Mesenchymal stem cell (in vitro differentiated cells and primary cell): ENCODE measurements around the gene EFCAB6.

Source experiments
- DNase-seq: peaks from one replicate; pipeline ENCODE4 v3.0.0-alpha.2; 2013
- H2AFZ ChIP-seq: one replicate; pipeline ENCODE4 v1.6.1; 2013; ENCODE audit warnings: low read depth, mild to moderate bottlenecking, control low read depth, inconsistent platforms, low read length, moderate library complexity
- H2AK5ac ChIP-seq: 2 replicates; pipeline ENCODE4 v1.6.1; 2013; ENCODE audit warnings: low read length, moderate library complexity, mild to moderate bottlenecking, inconsistent platforms; ENCODE audit not compliant: severe bottlenecking
- H2BK120ac ChIP-seq: one replicate; pipeline ENCODE4 v1.6.1; 2013; ENCODE audit warnings: low read depth, mild to moderate bottlenecking, inconsistent platforms, low read length, moderate library complexity
- H2BK12ac ChIP-seq, 2 experiments: one replicate each; pipeline ENCODE4 v1.6.1; 2013; ENCODE audit warnings: inconsistent platforms in 2 of 2, low read length in 2 of 2, mild to moderate bottlenecking in 2 of 2, moderate library complexity in 2 of 2, control low read depth in 1 of 2
- H2BK15ac ChIP-seq: one replicate; pipeline ENCODE4 v1.6.1; 2013; ENCODE audit warnings: mild to moderate bottlenecking, low read depth, inconsistent platforms; ENCODE audit not compliant: poor library complexity, severe bottlenecking
- H2BK5ac ChIP-seq: 2 replicates; pipeline ENCODE4 v1.6.1; 2013; ENCODE audit warnings: low read depth, mild to moderate bottlenecking, low read length, control low read depth, inconsistent platforms; ENCODE audit not compliant: poor library complexity, severe bottlenecking
- H3K14ac ChIP-seq, 2 experiments: one replicate each; pipeline ENCODE4 v1.6.1; 2013; ENCODE audit warnings: inconsistent platforms in 2 of 2, low read length in 2 of 2, control low read depth in 1 of 2, mild to moderate bottlenecking in 1 of 2, moderate library complexity in 1 of 2
- H3K18ac ChIP-seq, 2 experiments: one replicate each; pipeline ENCODE4 v1.6.1; 2013; ENCODE audit warnings: inconsistent platforms in 2 of 2, low read length in 2 of 2, control low read depth in 1 of 2, low read depth in 1 of 2, mild to moderate bottlenecking in 1 of 2
- H3K23ac ChIP-seq, 2 experiments: one replicate each; pipeline ENCODE4 v1.6.1; 2013; ENCODE audit warnings: inconsistent platforms in 2 of 2, low read length in 2 of 2, mild to moderate bottlenecking in 2 of 2, moderate library complexity in 2 of 2, control low read depth in 1 of 2
- H3K27ac ChIP-seq: 2 replicates; pipeline ENCODE4 v1.5.1; 2013; ENCODE audit warnings: mild to moderate bottlenecking, moderate library complexity, low read length, control low read depth, inconsistent platforms; ENCODE audit not compliant: poor library complexity, severe bottlenecking
- H3K27me3 ChIP-seq, 2 experiments: 2 replicates each; pipeline versions ENCODE4 v1.6.1 to v1.7.0; 2013; ENCODE audit warnings: low read length in 2 of 2, mild to moderate bottlenecking in 2 of 2, moderate library complexity in 2 of 2, control low read depth in 1 of 2, inconsistent platforms in 1 of 2; ENCODE audit not compliant: control insufficient read depth in 1 of 2, insufficient read depth in 1 of 2
- H3K36me3 ChIP-seq, 2 experiments: 2 replicates each; pipeline versions ENCODE4 v1.6.1 to v1.7.0; 2013; ENCODE audit warnings: low read length in 2 of 2, control low read depth in 1 of 2, inconsistent platforms in 1 of 2, low read depth in 1 of 2, mild to moderate bottlenecking in 1 of 2; ENCODE audit not compliant: insufficient read depth in 2 of 2, control insufficient read depth in 1 of 2
- H3K4ac ChIP-seq, 2 experiments: one replicate each; pipeline ENCODE4 v1.6.1; 2013; ENCODE audit warnings: inconsistent platforms in 2 of 2, low read length in 2 of 2, mild to moderate bottlenecking in 2 of 2, moderate library complexity in 2 of 2, control low read depth in 1 of 2, low read depth in 1 of 2
- H3K4me1 ChIP-seq: 2 replicates; pipeline ENCODE4 v1.6.1; 2013; ENCODE audit warnings: low read depth, low read length, control low read depth; ENCODE audit not compliant: control insufficient read depth, insufficient read depth
- H3K4me2 ChIP-seq: 2 replicates; pipeline ENCODE4 v1.6.1; 2013; ENCODE audit warnings: low read length, mild to moderate bottlenecking, inconsistent platforms; ENCODE audit not compliant: poor library complexity, severe bottlenecking
- H3K4me3 ChIP-seq, 2 experiments: 2 replicates each; pipeline versions ENCODE4 v1.5.1 to v1.7.0; 2013; ENCODE audit warnings: low read length in 2 of 2, mild to moderate bottlenecking in 2 of 2, control low read depth in 1 of 2, low read depth in 1 of 2; ENCODE audit not compliant: insufficient read depth in 1 of 2
- H3K79me1 ChIP-seq: replicated peaks from 2 replicates; pipeline ENCODE4 v1.6.1; 2013; ENCODE audit warnings: mild to moderate bottlenecking, control low read depth, low read length, inconsistent platforms; ENCODE audit not compliant: poor library complexity, severe bottlenecking
- H3K9ac ChIP-seq: 2 replicates; pipeline ENCODE4 v1.7.0; 2013; ENCODE audit warnings: mild to moderate bottlenecking, low read length, moderate library complexity
- H3K9me3 ChIP-seq: 2 replicates; pipeline ENCODE4 v1.7.0; 2013; ENCODE audit warnings: mild to moderate bottlenecking, low read length; ENCODE audit not compliant: control insufficient read depth
- H4K8ac ChIP-seq: one replicate; pipeline ENCODE4 v1.6.1; 2013; ENCODE audit warnings: inconsistent platforms, mild to moderate bottlenecking, low read length, moderate library complexity
- H4K91ac ChIP-seq: one replicate; pipeline ENCODE4 v1.6.1; 2013; ENCODE audit warnings: mild to moderate bottlenecking, low read length, inconsistent platforms
- WGBS: methylation state at CpG from one replicate; pipeline ENCODE4 v1.1.7; 2013; ENCODE audit warnings: mixed read lengths; 5-methylcytosine and 5-hydroxymethylcytosine counted together

EFCAB6 gene

GRCh38 chr22:43493297-43493696 is 318.8 kb downstream of the EFCAB6 start:
- H3K4me3 ChIP-seq, result no peak overlapping the region
- no peak overlapping the region for H3K4me2 ChIP-seq
- DNase-seq, result no peak
- no peaks in the 10 kb centered on the region for H3K36me3 ChIP-seq
- no peaks in the 10 kb centered on the region for H3K4me1 ChIP-seq
- H3K23ac ChIP-seq, result no peak overlapping the region
- no peak overlapping the region for H3K18ac ChIP-seq
- H4K8ac ChIP-seq, result no peak overlapping the region
- no peak overlapping the region for H2BK5ac ChIP-seq
- H3K14ac ChIP-seq, result no peak overlapping the region
- no peak overlapping the region for H2BK15ac ChIP-seq
- H3K9ac ChIP-seq, result no peak overlapping the region
- no peaks in the 10 kb centered on the region for H3K9me3 ChIP-seq
- WGBS, result 82% methylated on average over 4 of the region's 5 CpGs
- no peak overlapping the region for H2BK12ac ChIP-seq
- H3K79me1 ChIP-seq, result no peaks in the 10 kb centered on the region
- no peak overlapping the region for H2AFZ ChIP-seq
- H4K91ac ChIP-seq, result no peak overlapping the region
- no peak overlapping the region for H2BK120ac ChIP-seq
- peaks cover 0 to 9% of the 10 kb centered on the region in 2 experiments for H3K27me3 ChIP-seq
- H3K4ac ChIP-seq, result no peak overlapping the region
- H3K27ac ChIP-seq, result no peak overlapping the region
- no peak overlapping the region for H2AK5ac ChIP-seq

DNA sequence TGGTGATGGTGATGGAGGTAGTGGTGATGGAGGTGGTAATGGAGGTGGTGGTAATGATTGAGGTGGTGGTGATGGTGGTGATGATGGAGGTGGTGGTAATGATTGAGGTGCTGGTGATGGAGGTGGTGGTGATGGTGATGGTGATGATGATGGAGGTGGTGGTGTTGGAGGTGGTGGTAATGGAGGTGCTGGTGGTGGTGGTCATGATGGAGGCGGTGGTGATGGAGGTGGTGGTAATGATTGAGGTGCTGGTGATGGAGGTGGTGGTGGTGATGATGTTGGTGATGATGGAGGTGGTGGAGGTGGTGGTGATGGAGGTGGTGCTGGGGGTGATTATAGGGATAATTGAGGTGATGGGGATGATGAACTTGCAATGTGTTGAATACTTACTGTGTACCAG is 320.4 kb downstream of the EFCAB6 start:
- H3K27me3 ChIP-seq, result peaks cover 0 to 24% of the 10 kb centered on the region in 2 experiments
- no peak overlapping the region for H3K14ac ChIP-seq
- H4K91ac ChIP-seq, result no peak overlapping the region
- WGBS, result 74% methylated on average over 1 of the region's 1 CpG
- no peak overlapping the region for H2BK120ac ChIP-seq
- H3K4me3 ChIP-seq, result no peak overlapping the region
- no peak overlapping the region for H3K4me2 ChIP-seq
- no peak overlapping the region for H3K4ac ChIP-seq
- H3K23ac ChIP-seq, result no peak overlapping the region
- H3K79me1 ChIP-seq, result no peaks in the 10 kb centered on the region
- no peak overlapping the region for H2AFZ ChIP-seq
- H3K36me3 ChIP-seq, result no peaks in the 10 kb centered on the region
- no peak overlapping the region for H2AK5ac ChIP-seq
- no peak overlapping the region for H2BK12ac ChIP-seq
- no peak overlapping the region for H4K8ac ChIP-seq
- H3K27ac ChIP-seq, result no peak overlapping the region
- no peaks in the 10 kb centered on the region for H3K9me3 ChIP-seq
- no peak overlapping the region for H3K9ac ChIP-seq
- H3K18ac ChIP-seq, result no peak overlapping the region
- DNase-seq, result no peak
- H2BK5ac ChIP-seq, result no peak overlapping the region
- no peaks in the 10 kb centered on the region for H3K4me1 ChIP-seq
- H2BK15ac ChIP-seq, result no peak overlapping the region

- Histone ChIP-seq H3K9ac (no peak overlapping the region), H2BK15ac (no peak overlapping the region), H3K9me3 (no peaks in the 10 kb centered on the region), H3K27me3 (peaks cover 0 to 29% of the 10 kb centered on the region in 2 experiments), H3K4me3 (no peak overlapping the region), H2BK120ac (no peak overlapping the region), H4K8ac (no peak overlapping the region), H2BK12ac (no peak overlapping the region), H3K36me3 (no peaks in the 10 kb centered on the region), H3K79me1 (no peaks in the 10 kb centered on the region), H2BK5ac (no peak overlapping the region), H3K18ac (no peak overlapping the region), H3K14ac (no peak overlapping the region), H4K91ac (no peak overlapping the region), H2AFZ (no peak overlapping the region), H3K23ac (no peak overlapping the region), H3K4me1 (no peaks in the 10 kb centered on the region), H3K4me2 (no peak overlapping the region), H3K27ac (no peak overlapping the region), H2AK5ac (no peak overlapping the region), H3K4ac (no peak overlapping the region)
- WGBS, result 52% methylated on average over 3 of the region's 3 CpGs
- DNase-seq, result no peak
Measured at GRCh38 chr22:43491177-43491576, 320.9 kb downstream of the EFCAB6 start.

DNA sequence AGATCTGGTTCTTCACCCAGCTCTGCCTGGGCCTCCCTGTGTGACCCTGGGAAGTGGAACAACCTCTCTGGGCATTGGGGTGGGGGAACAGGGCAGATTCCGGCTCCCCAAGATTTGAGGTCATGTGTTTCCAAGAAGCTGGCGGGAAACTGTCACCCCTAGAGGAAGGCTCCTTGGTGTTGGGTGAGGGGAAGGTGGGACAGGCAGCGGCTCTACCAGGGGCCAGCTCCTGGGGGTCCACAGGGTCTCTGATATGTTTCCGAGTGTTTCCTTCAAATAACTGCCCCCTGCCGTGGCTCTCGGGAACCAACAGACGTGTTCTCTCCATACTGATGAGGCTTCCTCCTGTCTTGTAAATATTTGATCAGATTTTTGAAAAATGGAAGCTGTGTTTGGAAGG is 321.8 kb downstream of the EFCAB6 start:
- H2AK5ac ChIP-seq, result no peak overlapping the region
- no peak overlapping the region for H3K14ac ChIP-seq
- no peak overlapping the region for H4K91ac ChIP-seq
- no peak overlapping the region for H2BK120ac ChIP-seq
- H3K27ac ChIP-seq, result no peak overlapping the region
- H2BK15ac ChIP-seq, result no peak overlapping the region
- H3K9ac ChIP-seq, result no peak overlapping the region
- no peak overlapping the region for H3K18ac ChIP-seq
- H3K4me3 ChIP-seq, result no peak overlapping the region
- no peak overlapping the region for H2BK5ac ChIP-seq
- H3K4me2 ChIP-seq, result no peak overlapping the region
- H3K23ac ChIP-seq, result no peak overlapping the region
- no peak for DNase-seq
- 87% methylated on average over 7 of the region's 7 CpGs for WGBS
- H3K27me3 ChIP-seq, result peaks cover 0 to 30% of the 10 kb centered on the region in 2 experiments
- no peak overlapping the region for H4K8ac ChIP-seq
- no peaks in the 10 kb centered on the region for H3K9me3 ChIP-seq
- no peaks in the 10 kb centered on the region for H3K36me3 ChIP-seq
- H3K79me1 ChIP-seq, result no peaks in the 10 kb centered on the region
- no peak overlapping the region for H2AFZ ChIP-seq
- no peak overlapping the region for H3K4ac ChIP-seq
- H2BK12ac ChIP-seq, result no peak overlapping the region
- no peaks in the 10 kb centered on the region for H3K4me1 ChIP-seq
